Ammon's horn (tissue), 1 donor: ENCODE data around the gene AMOT.

ENCODE experiments used
- DNase-seq: peaks from one replicate; pipeline ENCODE4 v3.0.0-alpha.2; 2016; ENCODE audit warnings: low spot score

The AMOT gene

DNA sequence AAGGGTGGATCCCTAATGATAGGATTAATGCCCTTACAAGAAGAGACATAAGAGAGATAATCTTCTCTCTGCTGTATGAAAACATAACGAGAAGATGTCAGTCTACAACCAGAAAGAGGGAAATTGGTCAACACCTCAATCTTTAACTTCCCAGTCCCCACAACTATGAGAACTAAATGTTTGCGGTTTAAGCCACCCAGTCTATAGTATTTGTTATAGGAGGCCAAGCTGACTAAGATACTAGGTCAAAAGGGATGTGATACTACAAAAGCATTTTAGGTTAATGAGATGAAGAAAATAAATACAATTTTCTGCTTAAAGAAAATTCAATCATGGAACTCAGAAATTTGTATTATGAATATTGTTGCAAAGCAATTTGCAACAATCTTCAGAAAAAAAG is 105.5 kb downstream of the AMOT start:
- DNase-seq: no peak

DNA sequence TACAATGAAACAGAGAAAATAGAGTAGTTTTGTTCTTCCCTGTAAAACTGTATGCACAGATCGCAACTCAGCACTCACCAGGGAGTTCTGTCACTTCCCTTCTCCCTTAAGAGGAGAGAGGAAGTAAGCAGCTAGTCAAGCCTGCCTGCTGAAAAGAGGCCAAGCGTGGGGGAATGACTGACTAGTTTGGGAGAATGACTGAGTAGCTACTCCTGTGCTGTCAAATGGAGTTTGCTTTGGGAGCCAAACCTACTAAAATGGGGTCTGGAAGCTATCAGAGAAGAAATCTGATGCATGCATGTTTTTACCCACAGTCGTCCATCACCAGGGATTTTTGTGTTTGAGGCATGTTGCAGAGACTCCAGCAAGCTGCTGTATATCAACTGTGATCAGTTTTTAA is 106.3 kb downstream of the AMOT start:
- peak; percentile 56 for DNase-seq

DNA sequence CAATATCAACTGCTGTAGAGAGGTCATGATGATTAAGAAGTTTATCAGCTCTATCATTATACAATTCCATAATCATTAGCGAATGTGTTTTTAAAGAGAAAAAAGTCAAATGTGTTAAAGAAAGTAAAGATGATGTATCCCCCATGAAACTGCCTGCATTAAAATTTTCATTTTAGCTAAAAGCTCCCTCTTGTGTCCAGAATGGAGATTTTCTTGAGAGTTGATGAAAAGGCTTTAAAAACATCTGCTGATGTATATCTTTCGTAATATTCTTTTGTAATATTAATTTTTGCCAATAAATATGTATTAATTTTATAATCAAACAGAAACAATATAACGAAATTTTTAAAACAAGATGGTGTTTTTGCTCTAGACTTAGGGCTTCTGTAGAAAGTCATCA is 108.8 kb downstream of the AMOT start:
- DNase-seq: no peak
